GM12878 (cell line): ENCODE data around the gene CPEB3. TPM values are rescaled to one million over a fixed set of nuclear protein-coding genes. Genes with fewer than 3 reads are reported as not detected.

ENCODE experiments used
- ATAC-seq: fragments of 200-7000 bp; cut with Tn5 transposase; 3 replicates; pipeline ENCODE4 v1.9.1; 2020; ENCODE audit warnings: mild to moderate bottlenecking, moderate library complexity
- BruUV-seq: library from RNA; stranded (reverse); fragments of 400-500 nt; replicated peaks from 2 replicates; lab custom pipeline; 2021; lab: Mats Ljungman, UMichigan
- CTCF ChIA-PET: fragments of 300-600 bp; sonication (Branson Sonifier 250); formaldehyde crosslinking; extraction: SDS; loops from one replicate; lab custom pipeline; 2021; ENCODE audit warnings: inconsistent platforms; lab: Yijun Ruan, JAX
- POLR2A ChIA-PET: fragments of 350-600 bp; formaldehyde crosslinking; extraction: SDS; loops from one replicate; lab custom pipeline; 2021; ENCODE audit warnings: inconsistent platforms; lab: Charles Lee
- RAD21 ChIA-PET: fragments of 300-600 bp; sonication (Branson Sonifier 250); formaldehyde crosslinking; loops from one replicate; lab custom pipeline; 2023; ENCODE audit warnings: antibody characterized with exemption; ENCODE audit not compliant: unreplicated experiment; lab: Charles Lee
- SMC1A ChIA-PET: fragments of 300-600 bp; sonication (Branson Sonifier 250); formaldehyde crosslinking; loops from one replicate; lab custom pipeline; 2023; ENCODE audit not compliant: unreplicated experiment, uncharacterized antibody; lab: Charles Lee
- DNase-seq: peaks from one replicate; pipeline ENCODE4 v3.0.0-alpha.2; 2011; ENCODE audit warnings: low read depth, low spot score
- FAIRE-seq: peaks from 3 replicates; lab custom pipeline; 2011; peaks lifted over from hg19 to GRCh38; lab: Jason Lieb, UNC
- H2AFZ ChIP-seq: 2 replicates; pipeline ENCODE4 v1.6.0; 2011; ENCODE audit warnings: low read depth, low read length, control low read depth; ENCODE audit not compliant: control insufficient read depth
- H3K27ac ChIP-seq: 2 replicates; pipeline ENCODE4 v1.5.1; 2011; ENCODE audit warnings: control low read depth; ENCODE audit not compliant: control insufficient read depth, insufficient read depth
- H3K27me3 ChIP-seq, 2 experiments: replicated peaks in 1 of 2; 2 replicates each; pipeline versions ENCODE4 v1.6.0 to v1.6.1; 2011; ENCODE audit warnings: low read length in 1 of 2; ENCODE audit not compliant: control insufficient read depth in 2 of 2, insufficient read depth in 2 of 2
- H3K36me3 ChIP-seq, 2 experiments: 2 replicates each; pipeline ENCODE4 v1.5.1; 2011; ENCODE audit warnings: low read length in 1 of 2; ENCODE audit not compliant: control insufficient read depth in 2 of 2, insufficient read depth in 2 of 2
- H3K4me1 ChIP-seq: 2 replicates; pipeline ENCODE4 v1.6.1; 2011; ENCODE audit warnings: mild to moderate bottlenecking, low read length, moderate library complexity, mixed read lengths; ENCODE audit not compliant: control insufficient read depth, insufficient read depth
- H3K4me2 ChIP-seq: 2 replicates; pipeline ENCODE4 v1.6.0; 2011; ENCODE audit warnings: control low read depth; ENCODE audit not compliant: control insufficient read depth, insufficient read depth
- H3K4me3 ChIP-seq: fragments of 200-600 bp; sonication (generic); 2 replicates; pipeline ENCODE4 v1.5.1; 2016
- H3K79me2 ChIP-seq: 2 replicates; pipeline ENCODE4 v1.6.0; 2011; ENCODE audit warnings: low read length; ENCODE audit not compliant: control insufficient read depth, insufficient read depth
- H3K9ac ChIP-seq: 2 replicates; pipeline ENCODE4 v1.8.0; 2011; ENCODE audit warnings: low read length, control low read depth, mixed read lengths; ENCODE audit not compliant: control insufficient read depth, insufficient read depth
- H3K9me3 ChIP-seq: replicated peaks from 3 replicates; pipeline ENCODE4 v1.5.1; 2011; ENCODE audit warnings: mild to moderate bottlenecking, low read length; ENCODE audit not compliant: control insufficient read depth, insufficient read depth
- H4K20me1 ChIP-seq: 2 replicates; pipeline ENCODE4 v1.6.0; 2011; ENCODE audit not compliant: control insufficient read depth, insufficient read depth
- ATF2 ChIP-seq: IDR thresholded peaks from 2 replicates; pipeline ENCODE4 v1.6.1; 2012; ENCODE audit warnings: low read length, inconsistent platforms
- BHLHE40 ChIP-seq, 2 experiments: fragments of 450-650 bp in 1 of 2; IDR thresholded peaks; 2 replicates each; pipeline ENCODE4 v1.6.1; 2011 to 2017; ENCODE audit warnings: low read depth in 2 of 2, borderline replicate concordance in 1 of 2, improper control_type of control experiment in 1 of 2, low read length in 1 of 2, mild to moderate bottlenecking in 1 of 2
- CBX3 ChIP-seq: fragments of 200-600 bp; sonication (generic); IDR thresholded peaks from 2 replicates; pipeline ENCODE4 v1.6.1; 2016; ENCODE audit warnings: low read depth, borderline replicate concordance
- CREB1 ChIP-seq: IDR thresholded peaks from 2 replicates; pipeline ENCODE4 v1.6.1; 2012; ENCODE audit warnings: low read depth, mild to moderate bottlenecking, inconsistent platforms
- CUX1 ChIP-seq: IDR thresholded peaks from 2 replicates; pipeline ENCODE4 v1.6.1; 2012; ENCODE audit warnings: improper control_type of control experiment, low read depth, low read length; ENCODE audit not compliant: insufficient replicate concordance
- MEF2B ChIP-seq: fragments of 450-650 bp; IDR thresholded peaks from 2 replicates; pipeline ENCODE4 v1.6.1; 2018; ENCODE audit warnings: mild to moderate bottlenecking, moderate library complexity; ENCODE audit not compliant: partially characterized antibody, poor library complexity, severe bottlenecking
- NRF1 ChIP-seq: conservative IDR thresholded peaks from 2 replicates; pipeline ENCODE4 v1.6.1; 2011; ENCODE audit warnings: mild to moderate bottlenecking, low read depth, low read length, improper control_type of control experiment
- RBBP5 ChIP-seq: fragments of 200-600 bp; sonication (generic); conservative IDR thresholded peaks from 2 replicates; pipeline ENCODE4 v1.6.1; 2016
- RFX5 ChIP-seq: IDR thresholded peaks from 2 replicates; pipeline ENCODE4 v1.6.1; 2011; ENCODE audit warnings: low read depth, low read length, improper control_type of control experiment
- SIN3A ChIP-seq: IDR thresholded peaks from 2 replicates; pipeline ENCODE4 v1.6.1; 2012; ENCODE audit warnings: low read depth, low read length, improper control_type of control experiment
- TBL1XR1 ChIP-seq: IDR thresholded peaks from 2 replicates; pipeline ENCODE4 v1.6.1; 2012; ENCODE audit warnings: low read depth, low read length, improper control_type of control experiment
- YY1 ChIP-seq: IDR thresholded peaks from 2 replicates; pipeline ENCODE4 v1.6.1; 2011; ENCODE audit warnings: low read depth, mild to moderate bottlenecking, low read length
- ZNF592 ChIP-seq: fragments of 450-650 bp; IDR thresholded peaks from 2 replicates; pipeline ENCODE4 v1.6.1; 2017; ENCODE audit warnings: mild to moderate bottlenecking, moderate library complexity
- WGBS: methylation state at CpG from one replicate; pipeline ENCODE4 v1.1.6; 2016; ENCODE audit warnings: low lambda C conversion rate; ENCODE audit not compliant: insufficient replicate concordance, insufficient coverage; ENCODE audit errors: missing lambda C conversion rate; 5-methylcytosine and 5-hydroxymethylcytosine counted together
- in situ Hi-C: fragments of 300-500 bp; cut with MboI; formaldehyde crosslinking; loops from 9 replicates; pipeline ENCODE4 v1.14.3; 2018; ENCODE audit warnings: mixed read lengths
- intact Hi-C: fragments of 100-400 bp; cut with micrococcal nuclease; formaldehyde crosslinking; loops from one replicate; pipeline ENCODE4 v1.14.2; 2022; ENCODE audit not compliant: unreplicated experiment
- polyA plus RNA-seq, 11 experiments: library from polyadenylated mRNA; depleted of rRNA in 4 of 11; unstranded in 6 of 11; stranded (reverse) in 5 of 11; fragments of >200 nt; fragmentation: Nextera tagmentation in 4 of 11; fragmentation: Illumina TruSeq in 1 of 11; extraction: Ambion mirVana in 4 of 11; extraction: Trizol in 1 of 11; gene quantifications; 1 replicate in 1 of 11; 2 replicates in 10 of 11; pipeline versions ENCODE4 v1.2.1 to v1.2.3, GENCODE V29; 2011 to 2016; ENCODE audit warnings: inconsistent platforms in 2 of 11, missing spikeins in 2 of 11, low read depth in 1 of 11
- total RNA-seq, 4 experiments: library from RNA; depleted of rRNA in 3 of 4; stranded (reverse); fragments of >200 nt in 3 of 4; fragmentation: Illumina TruSeq in 1 of 4; extraction: Trizol in 1 of 4; gene quantifications; 2 replicates each; pipeline versions ENCODE4 v1.2.1 to v1.2.3, GENCODE V29; 2013 to 2021

The CPEB3 gene
- total and polyA plus RNA-seq, 10 of the 15 experiments (the other 5 are each of a cell fraction or from before 2014, with no cell fraction given): 0.50 to 2.3 (median 1.2) TPM

- Histone ChIP-seq H3K4me2 (peak overlapping the region; percentile 77; the same call in 1 of the 2 replicates), H3K27me3 (no peaks in the 10 kb centered on the region; a peak in 1 of 4 replicates), H3K36me3 (peaks cover 0 to 2% of the 10 kb centered on the region in 2 experiments; a peak in 1 of 4 replicates), H2AFZ (no peak overlapping the region; the same call in 1 of the 2 replicates), H3K9ac (no peak overlapping the region), H3K4me3 (peak overlapping the region; percentile 90), H3K4me1 (peaks cover 15% of the 10 kb centered on the region), H3K9me3 (no peaks in the 10 kb centered on the region), H4K20me1 (0 out of 2 replicates have a peak, but pooled peaks cover 3% of the 10 kb centered on the region), H3K27ac (no peak overlapping the region), H3K79me2 (peaks cover 4% of the 10 kb centered on the region)
- ChIA-PET SMC1A (interaction anchor here (0.9 to 4.9 kb wide), 7 partner anchors 19 to 153 kb away, joined by 3 to 31 read pairs (median 4); partner anchors contain the start of genes CPEB3 and MARCHF5), RAD21 (interaction anchor here (1.1 to 4.4 kb wide), 4 partner anchors 48 to 154 kb away, joined by 3 to 21 read pairs (median 6); partner anchors contain the start of genes CPEB3 and MARCHF5), CTCF (interaction anchor here (1.4 to 2.5 kb wide), 3 partner anchors 48 to 154 kb away, joined by 4 to 10 read pairs (median 7); partner anchors contain the start of genes CPEB3 and MARCHF5), POLR2A (no interaction called here)
- WGBS: 4% methylated on average over 1 of the region's 1 CpG
- ATAC-seq (no peak), FAIRE-seq (no peak), DNase-seq (no peak)
- in situ Hi-C loops (no loop called here), intact Hi-C loops (loop anchor here (2.0 kb wide), 3 partner anchors 31 to 99 kb away; partner anchors contain the start of genes CPEB3 and MARCHF5)
- no peak for TF ChIP-seq CUX1
- no peak for TF ChIP-seq CBX3
- no peak for TF ChIP-seq BHLHE40 (IDR thresholded peaks at IDR 0.05; ENCODE audit: borderline replicate concordance in 1 of 2, low read depth in 2 of 2, low read length in 1 of 2)
- no peak for TF ChIP-seq CREB1
- TF ChIP-seq ATF2: no peak
- TF ChIP-seq NRF1: no peak
- TF ChIP-seq RBBP5: no peak
- TF ChIP-seq YY1: no peak
- no peak for TF ChIP-seq RFX5
- no peak for TF ChIP-seq SIN3A
- TF ChIP-seq ZNF592: no peak
- no peak for TF ChIP-seq MEF2B
- no peak for TF ChIP-seq TBL1XR1
- no TSS peak for BruUV-seq
These were observed 49.4 kb downstream of the CPEB3 start for GRCh38 chr10:92241501-92241900.
